HAP-1 (cell line): Measurements from ENCODE around the gene AKT1.
"Not testable (repeated sequence)": the region's sequence is repeated elsewhere in the genome, so short reads cannot be mapped to it uniquely, and the experiment has no call there.

Experiments
- DNase-seq, 2 experiments: peaks; one replicate each; pipeline ENCODE4 v3.0.0-alpha.2; 2016 to 2020; ENCODE audit warnings: low spot score in 2 of 2
- H3K27me3 ChIP-seq: fragments of 250-450 bp; sonication (Bioruptor Pico); 2 replicates; pipeline ENCODE4 v1.5.1; 2020; ENCODE audit warnings: low read depth, mild to moderate bottlenecking, moderate library complexity
- H3K36me3 ChIP-seq: fragments of 250-450 bp; sonication (Bioruptor Pico); replicated peaks from 2 replicates; pipeline ENCODE4 v1.5.1; 2020; ENCODE audit warnings: mild to moderate bottlenecking
- H3K4me1 ChIP-seq: fragments of 250-450 bp; sonication (Bioruptor Pico); 2 replicates; pipeline ENCODE4 v1.5.1; 2020; ENCODE audit warnings: mild to moderate bottlenecking
- H3K4me3 ChIP-seq: fragments of 250-450 bp; sonication (Bioruptor Pico); 2 replicates; pipeline ENCODE4 v1.5.1; 2020; ENCODE audit warnings: mild to moderate bottlenecking, moderate library complexity
- H3K9me3 ChIP-seq: fragments of 250-450 bp; sonication (Bioruptor Pico); 2 replicates; pipeline ENCODE4 v1.5.1; 2020; ENCODE audit warnings: mild to moderate bottlenecking, moderate library complexity
- in situ Hi-C: fragments of 300-500 bp; cut with MboI; formaldehyde crosslinking; loops from 3 replicates; pipeline ENCODE4 v1.14.3; 2020; ENCODE audit warnings: low sequenced_read_pairs, inconsistent platforms, mixed read lengths

The AKT1 gene

GRCh38 chr14:104794993-104795780, at the start of gene AKT1:
TSS of gene AKT1 (minus strand) at chr14:104795748. CDS start at chr14:104792643, 3,105 bp downstream.
- Histone ChIP-seq H3K4me3 (peak within 1 kb of the TSS; percentile 60), H3K4me1 (peaks cover 20% of the 10 kb centered on the region), H3K9me3 (no peaks in the 10 kb centered on the region), H3K27me3 (no peaks in the 10 kb centered on the region), H3K36me3 (peaks cover 25% of the 10 kb centered on the region)
- in situ Hi-C loops: no loop called here
- no peak for DNase-seq

GRCh38 chr14:104845033-104845666, 49.6 kb upstream of the AKT1 start:
- in situ Hi-C loops: no loop called here
- H3K36me3 ChIP-seq: no peaks in the 10 kb centered on the region
- H3K4me3 ChIP-seq: no peak overlapping the region
- no peaks in the 10 kb centered on the region for H3K4me1 ChIP-seq
- no peaks in the 10 kb centered on the region for H3K9me3 ChIP-seq
- no peak for DNase-seq
- peaks cover 41% of the 10 kb centered on the region for H3K27me3 ChIP-seq

- Histone ChIP-seq H3K27me3 (peaks cover 41% of the 10 kb centered on the region), H3K4me1 (no peaks in the 10 kb centered on the region), H3K9me3 (no peaks in the 10 kb centered on the region), H3K36me3 (no peaks in the 10 kb centered on the region), H3K4me3 (no peak overlapping the region)
- in situ Hi-C loops: no loop called here
- DNase-seq: no peak
Observed at GRCh38 chr14:104844306-104845032, 48.9 kb upstream of the AKT1 start.

GRCh38 chr14:104843442-104844305, 48.1 kb upstream of the AKT1 start:
- H3K36me3 ChIP-seq: no peaks in the 10 kb centered on the region
- no peak for DNase-seq
- H3K4me3 ChIP-seq: no peak overlapping the region
- H3K9me3 ChIP-seq: no peaks in the 10 kb centered on the region
- in situ Hi-C loops: no loop called here
- no peaks in the 10 kb centered on the region for H3K4me1 ChIP-seq
- H3K27me3 ChIP-seq: peaks cover 41% of the 10 kb centered on the region

- in situ Hi-C loops: no loop called here
- Histone ChIP-seq H3K4me1 (no peaks in the 10 kb centered on the region), H3K36me3 (no peaks in the 10 kb centered on the region), H3K27me3 (peaks cover 43% of the 10 kb centered on the region), H3K9me3 (no peaks in the 10 kb centered on the region; the same call in 1 of the 2 replicates), H3K4me3 (no peak overlapping the region)
- no peak for DNase-seq
Observed at GRCh38 chr14:104843006-104843405, 47.5 kb upstream of the AKT1 start.

- in situ Hi-C loops: no loop called here
- Histone ChIP-seq H3K4me1 (no peaks in the 10 kb centered on the region), H3K36me3 (no peaks in the 10 kb centered on the region), H3K9me3 (no peaks in the 10 kb centered on the region; the same call in 1 of the 2 replicates), H3K27me3 (peaks cover 44% of the 10 kb centered on the region), H3K4me3 (no peak overlapping the region)
- DNase-seq: no peak
Observed at GRCh38 chr14:104841730-104842129, 46.2 kb upstream of the AKT1 start.

- H3K4me3 ChIP-seq, H3K36me3 ChIP-seq, DNase-seq, H3K27me3 ChIP-seq, in situ Hi-C loops, H3K9me3 ChIP-seq, H3K4me1 ChIP-seq: not testable (repeated sequence)
Observed at GRCh38 chr14:104836171-104836935, 40.8 kb upstream of the AKT1 start.

GRCh38 chr14:104830781-104831180, 35.2 kb upstream of the AKT1 start:
- no peaks in the 10 kb centered on the region for H3K9me3 ChIP-seq
- H3K4me3 ChIP-seq: no peak overlapping the region
- H3K4me1 ChIP-seq: peaks cover 6% of the 10 kb centered on the region; the same call in 1 of the 2 replicates
- no peaks in the 10 kb centered on the region for H3K27me3 ChIP-seq
- H3K36me3 ChIP-seq: no peaks in the 10 kb centered on the region
- no peak for DNase-seq
- in situ Hi-C loops: no loop called here

GRCh38 chr14:104827177-104828055, 31.9 kb upstream of the AKT1 start:
- peak; percentile 49 to 83 for DNase-seq
- in situ Hi-C loops: no loop called here
- peak overlapping the region; percentile 31 for H3K4me3 ChIP-seq

GRCh38 chr14:104826861-104827176, 31.3 kb upstream of the AKT1 start:
- Histone ChIP-seq H3K9me3 (no peaks in the 10 kb centered on the region), H3K27me3 (no peaks in the 10 kb centered on the region), H3K4me3 (peak overlapping the region; percentile 31), H3K36me3 (no peaks in the 10 kb centered on the region), H3K4me1 (peaks cover 8% of the 10 kb centered on the region; the same call in 1 of the 2 replicates)
- peak in 1 of 2 experiments; percentile 30 for DNase-seq
- in situ Hi-C loops: no loop called here

More at GRCh38 chr14:104827177-104828055, 31.9 kb upstream of the AKT1 start:
- peaks cover 8% of the 10 kb centered on the region; the same call in 1 of the 2 replicates for H3K4me1 ChIP-seq
- H3K27me3 ChIP-seq: no peaks in the 10 kb centered on the region
- H3K36me3 ChIP-seq: no peaks in the 10 kb centered on the region
- H3K9me3 ChIP-seq: no peaks in the 10 kb centered on the region

GRCh38 chr14:104826189-104826860, 30.8 kb upstream of the AKT1 start:
- peak; percentile 73 to 96 for DNase-seq
- in situ Hi-C loops: no loop called here

More at GRCh38 chr14:104826189-104826860, 30.8 kb upstream of the AKT1 start:
- Histone ChIP-seq H3K4me3 (peak overlapping the region; percentile 40), H3K36me3 (no peaks in the 10 kb centered on the region), H3K27me3 (no peaks in the 10 kb centered on the region), H3K9me3 (no peaks in the 10 kb centered on the region), H3K4me1 (peaks cover 8% of the 10 kb centered on the region; the same call in 1 of the 2 replicates)
